ENCODE measurements around the gene TASL. TPM values are rescaled to one million over a fixed set of nuclear protein-coding genes. Genes with fewer than 3 reads are reported as not detected.

The TASL gene
- total and polyA plus RNA-seq, 2 of the 8 experiments (the other 6 are each of a cell fraction or from before 2014, with no cell fraction given) = not detected

DNA sequence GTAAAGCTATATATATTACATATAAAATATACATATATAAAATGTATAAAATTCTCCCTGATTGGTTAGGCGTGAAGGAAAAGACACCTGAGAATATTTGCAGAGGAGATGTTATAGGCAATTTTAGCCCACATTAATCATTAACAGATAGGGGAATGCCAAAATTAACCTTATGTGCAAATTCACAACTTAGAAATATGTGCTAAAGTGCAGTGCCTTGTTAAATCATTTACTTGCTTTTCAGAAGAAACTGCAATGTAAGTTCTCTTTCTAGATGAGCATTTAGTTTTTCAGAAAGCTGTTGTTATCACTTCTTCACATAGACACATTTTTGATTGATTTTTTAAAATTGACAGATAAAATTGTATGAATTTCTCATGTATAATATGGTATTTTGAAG lies 5.6 kb downstream of the TASL start:
- Histone ChIP-seq H3K56ac (replicated peaks; ENCODE audit: insufficient read length, low read depth, low read length) (no peak overlapping the region), H2BK12ac (ENCODE audit: low read depth, low read length) (no peak overlapping the region), H3K27ac (ENCODE audit: low read depth, low read length) (no peak overlapping the region), H3K4ac (replicated peaks; ENCODE audit: insufficient read length, low read depth, low read length) (no peak overlapping the region), H3K4me3 (ENCODE audit: extremely low read depth in 1 of 4, insufficient read depth in 2 of 4, low read depth in 3 of 4, low read length in 4 of 4) (no peak overlapping the region), H2BK120ac (replicated peaks; ENCODE audit: low read depth, low read length) (no peak overlapping the region), H3K9me3 (ENCODE audit: insufficient read depth in 2 of 2, low read depth in 1 of 2, low read length in 1 of 2) (no peaks in the 10 kb centered on the region), H3K23me2 (ENCODE audit: low read depth, low read length) (no peaks in the 10 kb centered on the region), H4K91ac (replicated peaks; ENCODE audit: insufficient read length, low read length) (no peak overlapping the region), H3K9ac (replicated peaks in 1 of 4; ENCODE audit: extremely low read depth in 1 of 4, low read depth in 3 of 4, low read length in 3 of 4) (no peak overlapping the region), H2AFZ (ENCODE audit: low read length) (no peak overlapping the region), H3K79me1 (ENCODE audit: low read depth, low read length) (no peaks in the 10 kb centered on the region), H3K4me1 (replicated peaks in 1 of 4; ENCODE audit: control insufficient read depth in 3 of 4, insufficient read depth in 4 of 4, low read length in 3 of 4) (no peaks in the 10 kb centered on the region), H2BK15ac (ENCODE audit: low read length) (no peak overlapping the region), H3K36me3 (ENCODE audit: control insufficient read depth in 2 of 4, insufficient read depth in 4 of 4, low read length in 3 of 4) (no peaks in the 10 kb centered on the region), H3K23ac (ENCODE audit: insufficient read length) (no peak overlapping the region), H2BK5ac (ENCODE audit: low read depth, low read length) (no peak overlapping the region), H4K8ac (ENCODE audit: extremely low read depth, insufficient read depth, low read length) (no peak overlapping the region), H2BK20ac (ENCODE audit: low read length) (no peak overlapping the region), H4K5ac (ENCODE audit: insufficient read length, low read depth, low read length) (no peak overlapping the region), H3K79me2 (ENCODE audit: control insufficient read depth in 1 of 2, insufficient read depth in 2 of 2, low read length in 2 of 2) (no peaks in the 10 kb centered on the region), H2AK5ac (ENCODE audit: low read depth, low read length) (no peak overlapping the region), H4K20me1 (replicated peaks in 1 of 2; ENCODE audit: control insufficient read depth in 1 of 2, insufficient read depth in 2 of 2, low read length in 2 of 2) (no peaks in the 10 kb centered on the region), H3K18ac (ENCODE audit: extremely low read depth, low read length) (no peak overlapping the region), H3K14ac (ENCODE audit: insufficient read length) (no peak overlapping the region), H3K27me3 (replicated peaks in 1 of 4; ENCODE audit: control insufficient read depth in 3 of 4, extremely low read depth in 1 of 4, insufficient read depth in 3 of 4, low read length in 3 of 4) (no peaks in the 10 kb centered on the region), H3K4me2 (ENCODE audit: insufficient read depth in 1 of 2, low read depth in 2 of 2, low read length in 2 of 2) (no peak overlapping the region)
- 83% methylated on average over 1 of the region's 1 CpG; no CpG with 5 or more reads in 1 of the 2 experiments for WGBS, 2 experiments (ENCODE audit: extremely low coverage in 1 of 2, insufficient coverage in 1 of 2, insufficient read length in 1 of 2, insufficient replicate concordance in 2 of 2, low coverage in 1 of 2, low lambda C conversion rate in 2 of 2, missing lambda C conversion rate in 1 of 2)
- no peak for FAIRE-seq
- CTCF ChIA-PET (ENCODE audit: partially characterized antibody) = interaction anchor here (0.8 to 1.3 kb wide), 3 partner anchors 47 to 80 kb away, joined by 3 to 6 read pairs (median 3); no protein-coding TSS in a partner anchor
- no peak for DNase-seq (ENCODE audit: low read depth in 1 of 2, low spot score in 2 of 2)
- POLR2A ChIA-PET (ENCODE audit: partially characterized antibody) = no interaction called here
- TF ChIP-seq BCL11A (IDR thresholded peaks at IDR 0.05; ENCODE audit: low read depth in 2 of 2, low read length in 2 of 2) = no peak
- TF ChIP-seq POU5F1 (IDR thresholded peaks at IDR 0.05; ENCODE audit: low read depth, low read length) = no peak
- TF ChIP-seq, protein P1, sequence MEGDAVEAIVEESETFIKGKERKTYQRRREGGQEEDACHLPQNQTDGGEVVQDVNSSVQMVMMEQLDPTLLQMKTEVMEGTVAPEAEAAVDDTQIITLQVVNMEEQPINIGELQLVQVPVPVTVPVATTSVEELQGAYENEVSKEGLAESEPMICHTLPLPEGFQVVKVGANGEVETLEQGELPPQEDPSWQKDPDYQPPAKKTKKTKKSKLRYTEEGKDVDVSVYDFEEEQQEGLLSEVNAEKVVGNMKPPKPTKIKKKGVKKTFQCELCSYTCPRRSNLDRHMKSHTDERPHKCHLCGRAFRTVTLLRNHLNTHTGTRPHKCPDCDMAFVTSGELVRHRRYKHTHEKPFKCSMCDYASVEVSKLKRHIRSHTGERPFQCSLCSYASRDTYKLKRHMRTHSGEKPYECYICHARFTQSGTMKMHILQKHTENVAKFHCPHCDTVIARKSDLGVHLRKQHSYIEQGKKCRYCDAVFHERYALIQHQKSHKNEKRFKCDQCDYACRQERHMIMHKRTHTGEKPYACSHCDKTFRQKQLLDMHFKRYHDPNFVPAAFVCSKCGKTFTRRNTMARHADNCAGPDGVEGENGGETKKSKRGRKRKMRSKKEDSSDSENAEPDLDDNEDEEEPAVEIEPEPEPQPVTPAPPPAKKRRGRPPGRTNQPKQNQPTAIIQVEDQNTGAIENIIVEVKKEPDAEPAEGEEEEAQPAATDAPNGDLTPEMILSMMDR (IDR thresholded peaks at IDR 0.05; ENCODE audit: control extremely low read depth in 1 of 3, insufficient read depth in 1 of 3, low read depth in 1 of 3, low read length in 3 of 3) = no peak
- TF ChIP-seq MAFK (IDR thresholded peaks at IDR 0.05; ENCODE audit: low read depth, low read length) = no peak
- no peak for TF ChIP-seq RAD21 (IDR thresholded peaks at IDR 0.05 in 1 of 2, conservative IDR thresholded peaks at IDR 0.05 in 1 of 2; ENCODE audit: low read depth in 2 of 2, low read length in 2 of 2)
- TF ChIP-seq POLR2AphosphoS5 (IDR thresholded peaks at IDR 0.05; ENCODE audit: low read depth, low read length) = no peak
- no peak for TF ChIP-seq TAF7 (optimal IDR thresholded peaks at IDR 0.05; ENCODE audit: borderline replicate concordance, low read depth, low read length)
- TF ChIP-seq SUZ12 (IDR thresholded peaks at IDR 0.05; ENCODE audit: low read length) = no peak
- TF ChIP-seq, protein P2, sequence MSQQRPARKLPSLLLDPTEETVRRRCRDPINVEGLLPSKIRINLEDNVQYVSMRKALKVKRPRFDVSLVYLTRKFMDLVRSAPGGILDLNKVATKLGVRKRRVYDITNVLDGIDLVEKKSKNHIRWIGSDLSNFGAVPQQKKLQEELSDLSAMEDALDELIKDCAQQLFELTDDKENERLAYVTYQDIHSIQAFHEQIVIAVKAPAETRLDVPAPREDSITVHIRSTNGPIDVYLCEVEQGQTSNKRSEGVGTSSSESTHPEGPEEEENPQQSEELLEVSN (IDR thresholded peaks at IDR 0.05) = no peak
- TF ChIP-seq RXRA (IDR thresholded peaks at IDR 0.05; ENCODE audit: insufficient read depth, low read depth, low read length) = no peak
- no peak for TF ChIP-seq EGR1 (IDR thresholded peaks at IDR 0.05; ENCODE audit: borderline replicate concordance, low read depth, low read length)
